ENCODE results near the gene GPRIN1. TPM values are rescaled to one million over a fixed set of nuclear protein-coding genes. Genes with fewer than 3 reads are reported as not detected.

Gene GPRIN1
- total RNA-seq, 1 donor from 2014 or later, result 3.2 TPM

GRCh38 chr5:176590035-176590717 lies 19.8 kb downstream of the GPRIN1 start:
- TF ChIP-seq, protein P1, sequence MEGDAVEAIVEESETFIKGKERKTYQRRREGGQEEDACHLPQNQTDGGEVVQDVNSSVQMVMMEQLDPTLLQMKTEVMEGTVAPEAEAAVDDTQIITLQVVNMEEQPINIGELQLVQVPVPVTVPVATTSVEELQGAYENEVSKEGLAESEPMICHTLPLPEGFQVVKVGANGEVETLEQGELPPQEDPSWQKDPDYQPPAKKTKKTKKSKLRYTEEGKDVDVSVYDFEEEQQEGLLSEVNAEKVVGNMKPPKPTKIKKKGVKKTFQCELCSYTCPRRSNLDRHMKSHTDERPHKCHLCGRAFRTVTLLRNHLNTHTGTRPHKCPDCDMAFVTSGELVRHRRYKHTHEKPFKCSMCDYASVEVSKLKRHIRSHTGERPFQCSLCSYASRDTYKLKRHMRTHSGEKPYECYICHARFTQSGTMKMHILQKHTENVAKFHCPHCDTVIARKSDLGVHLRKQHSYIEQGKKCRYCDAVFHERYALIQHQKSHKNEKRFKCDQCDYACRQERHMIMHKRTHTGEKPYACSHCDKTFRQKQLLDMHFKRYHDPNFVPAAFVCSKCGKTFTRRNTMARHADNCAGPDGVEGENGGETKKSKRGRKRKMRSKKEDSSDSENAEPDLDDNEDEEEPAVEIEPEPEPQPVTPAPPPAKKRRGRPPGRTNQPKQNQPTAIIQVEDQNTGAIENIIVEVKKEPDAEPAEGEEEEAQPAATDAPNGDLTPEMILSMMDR (IDR thresholded peaks at IDR 0.05), result no peak
- Mint-ChIP-seq H3K4me3 (no peak overlapping the region), H3K27ac (no peak overlapping the region), H3K36me3 (ENCODE audit: low read depth) (no peaks in the 10 kb centered on the region), H3K4me1 (no peaks in the 10 kb centered on the region), H3K27me3 (peaks cover 1% of the 10 kb centered on the region), H3K9me3 (peaks cover 4% of the 10 kb centered on the region)
- no peak for DNase-seq
- CTCF ChIA-PET, result no interaction called here
- ATAC-seq (ENCODE audit: low read depth), result no peak
- POLR2A ChIA-PET, result no interaction called here
- intact Hi-C loops (cut with micrococcal nuclease), result no loop called here

DNA sequence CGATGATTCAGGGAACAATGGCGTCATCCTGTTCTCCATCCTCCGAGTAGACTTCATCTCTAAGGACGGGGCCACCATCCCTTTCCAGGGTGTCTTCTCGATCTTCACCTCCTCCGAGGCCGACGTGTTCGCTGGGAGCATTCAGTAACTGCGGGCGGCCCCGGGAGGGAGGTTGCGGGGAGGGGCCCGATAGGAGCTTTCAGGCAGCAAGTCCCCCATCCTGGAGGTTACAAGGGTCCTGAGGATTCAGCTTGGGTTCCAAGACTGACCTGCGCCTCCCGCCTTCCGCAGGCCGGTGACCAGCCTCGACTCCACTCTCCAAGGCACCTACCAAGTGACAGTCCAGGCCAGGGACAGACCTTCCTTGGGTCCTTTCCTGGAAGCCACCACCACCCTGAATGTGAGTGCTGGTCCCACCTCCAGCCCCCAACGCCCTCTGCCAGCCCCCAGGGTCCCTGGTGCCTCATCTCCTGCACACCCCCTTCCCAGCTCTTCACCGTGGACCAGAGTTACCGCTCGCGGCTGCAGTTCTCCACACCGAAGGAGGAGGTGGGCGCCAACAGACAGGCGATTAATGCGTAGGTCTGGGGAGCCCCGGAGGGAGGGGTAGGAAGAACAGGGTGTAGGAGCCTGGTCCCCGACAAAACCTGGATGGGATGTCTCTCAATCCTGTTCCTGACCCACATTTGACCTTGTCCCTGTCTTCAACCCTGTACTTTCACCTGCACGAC lies 20.8 kb downstream of the GPRIN1 start:
- ChIA-PET CTCF (no interaction called here), POLR2A (no interaction called here)
- TF ChIP-seq, protein P1 (IDR thresholded peaks at IDR 0.05), result no peak
- intact Hi-C loops (cut with micrococcal nuclease), result no loop called here
- ATAC-seq (ENCODE audit: low read depth) (no peak), DNase-seq (no peak)
- Mint-ChIP-seq H3K36me3 (ENCODE audit: low read depth) (no peaks in the 10 kb centered on the region), H3K27ac (no peak overlapping the region), H3K27me3 (no peaks in the 10 kb centered on the region), H3K9me3 (peaks cover 5% of the 10 kb centered on the region), H3K4me3 (no peak overlapping the region), H3K4me1 (no peaks in the 10 kb centered on the region)

GRCh38 chr5:176588297-176588696 lies 21.7 kb downstream of the GPRIN1 start:
- ATAC-seq (ENCODE audit: low read depth) (no peak), DNase-seq (no peak)
- Mint-ChIP-seq H3K4me1 (no peaks in the 10 kb centered on the region), H3K27me3 (no peaks in the 10 kb centered on the region), H3K4me3 (no peak overlapping the region), H3K27ac (no peak overlapping the region), H3K9me3 (peaks cover 5% of the 10 kb centered on the region), H3K36me3 (ENCODE audit: low read depth) (no peaks in the 10 kb centered on the region)
- TF ChIP-seq, protein P1 (IDR thresholded peaks at IDR 0.05), result no peak
- ChIA-PET POLR2A (no interaction called here), CTCF (no interaction called here)
- intact Hi-C loops (cut with micrococcal nuclease), result no loop called here

GRCh38 chr5:176587398-176587797 lies 22.6 kb downstream of the GPRIN1 start:
- H3K36me3 Mint-ChIP-seq (ENCODE audit: low read depth), result no peaks in the 10 kb centered on the region
- H3K9me3 Mint-ChIP-seq, result peaks cover 5% of the 10 kb centered on the region
- ChIA-PET POLR2A (no interaction called here), CTCF (interaction anchor here (0.7 kb wide), 1 partner anchor 171 kb away, joined by 3 read pairs; the partner anchor contains the start of gene CLTB)
- DNase-seq, result no peak
- ATAC-seq (ENCODE audit: low read depth), result no peak
- no peak overlapping the region for H3K4me3 Mint-ChIP-seq
- TF ChIP-seq, protein P1 (IDR thresholded peaks at IDR 0.05), result no peak
- no peaks in the 10 kb centered on the region for H3K27me3 Mint-ChIP-seq
- H3K4me1 Mint-ChIP-seq, result no peaks in the 10 kb centered on the region
- H3K27ac Mint-ChIP-seq, result no peak overlapping the region
- intact Hi-C loops (cut with micrococcal nuclease), result no loop called here

- DNase-seq (no peak), ATAC-seq (ENCODE audit: low read depth) (no peak)
- ChIA-PET CTCF (interaction anchor here (1.0 to 1.1 kb wide), 3 partner anchors 8 to 77 kb away, joined by 3 to 5 read pairs (median 4); no protein-coding TSS in a partner anchor), POLR2A (no interaction called here)
- Mint-ChIP-seq H3K27ac (no peak overlapping the region), H3K4me1 (peaks cover 3% of the 10 kb centered on the region), H3K36me3 (ENCODE audit: low read depth) (no peaks in the 10 kb centered on the region), H3K4me3 (no peak overlapping the region), H3K27me3 (peaks cover 1% of the 10 kb centered on the region), H3K9me3 (peaks cover 5% of the 10 kb centered on the region)
- intact Hi-C loops (cut with micrococcal nuclease), result no loop called here
- TF ChIP-seq, protein P1 (IDR thresholded peaks at IDR 0.05), result no peak
Measured at GRCh38 chr5:176583076-176583475, 26.9 kb downstream of the GPRIN1 start.
